Lower lobe of right lung (tissue), 2 donors: ENCODE results near the gene ZC3H11A. TPM values are rescaled to one million over a fixed set of nuclear protein-coding genes. Genes with fewer than 3 reads are reported as not detected.

Experiments
- ATAC-seq, 2 donors: fragments of 200-7000 bp; cut with Tn5 transposase; one replicate each; pipeline ENCODE4 v1.9.1; 2020 to 2022; ENCODE audit warnings: mild to moderate bottlenecking in 2 of 2, moderate library complexity in 2 of 2
- DNase-seq: peaks from one replicate; pipeline ENCODE4 v3.0.0-alpha.2; 2020
- H3K27ac ChIP-seq: fragments of 200-600 bp; one replicate; pipeline ENCODE4 v1.8.0; 2022
- H3K27me3 ChIP-seq: fragments of 200-600 bp; one replicate; pipeline ENCODE4 v1.8.0; 2022; ENCODE audit warnings: low read depth
- H3K36me3 ChIP-seq: fragments of 200-600 bp; one replicate; pipeline ENCODE4 v1.8.0; 2022; ENCODE audit warnings: mild to moderate bottlenecking
- H3K4me1 ChIP-seq: fragments of 200-600 bp; one replicate; pipeline ENCODE4 v1.8.0; 2022
- H3K4me3 ChIP-seq: fragments of 200-600 bp; one replicate; pipeline ENCODE4 v1.8.0; 2022; ENCODE audit warnings: mild to moderate bottlenecking
- H3K9me3 ChIP-seq: fragments of 200-600 bp; one replicate; pipeline ENCODE4 v1.8.0; 2022
- intact Hi-C: fragments of 100-400 bp; cut with DNase I; formaldehyde crosslinking; loops from one replicate; pipeline ENCODE4 v1.11.0; 2022
- total RNA-seq: library from RNA; stranded (reverse); fragmentation: NEBNext Ultra II Directional; extraction: Animal tissue kit (Norgen Biotek cat#: 25700); gene quantifications from one replicate; pipeline ENCODE4 v1.2.1, GENCODE V29; 2021
- TF ChIP-seq, protein P1 (sequence below): fragments of 200-600 bp; IDR thresholded peaks from one replicate; pipeline ENCODE4 v1.8.0; 2022; ENCODE audit warnings: antibody characterized with exemption, mild to moderate bottlenecking
- donor health status: DM: no; HTN: yes; CAD: no; lungs with severe emphysema.

Gene ZC3H11A
- total RNA-seq, 1 donor from 2014 or later: 74.0 TPM

DNA sequence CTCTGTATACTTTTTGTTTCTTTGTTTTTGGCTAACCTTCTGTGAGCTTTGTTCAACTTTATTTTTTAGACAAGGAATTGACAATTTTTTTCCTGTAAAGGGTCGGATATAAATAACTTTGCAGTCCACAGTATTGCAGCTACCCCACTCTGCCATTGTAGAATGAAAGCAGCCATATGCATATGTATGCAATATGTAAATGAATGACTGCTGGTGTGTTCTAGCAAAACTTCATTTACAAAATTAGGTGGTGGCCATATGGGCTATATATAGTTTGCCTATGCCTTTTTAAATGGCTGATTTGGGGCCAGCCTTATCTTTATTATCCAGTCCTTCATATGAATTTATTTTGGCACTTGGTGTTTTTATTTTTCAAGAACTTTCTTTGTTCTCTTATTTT is 48.0 kb downstream of the ZC3H11A start:
- no peak for ATAC-seq
- Histone ChIP-seq H3K4me3 (no peak overlapping the region), H3K36me3 (peaks cover 87% of the 10 kb centered on the region), H3K27me3 (no peaks in the 10 kb centered on the region), H3K9me3 (no peaks in the 10 kb centered on the region), H3K27ac (no peak overlapping the region), H3K4me1 (no peaks in the 10 kb centered on the region)
- TF ChIP-seq, protein P1, sequence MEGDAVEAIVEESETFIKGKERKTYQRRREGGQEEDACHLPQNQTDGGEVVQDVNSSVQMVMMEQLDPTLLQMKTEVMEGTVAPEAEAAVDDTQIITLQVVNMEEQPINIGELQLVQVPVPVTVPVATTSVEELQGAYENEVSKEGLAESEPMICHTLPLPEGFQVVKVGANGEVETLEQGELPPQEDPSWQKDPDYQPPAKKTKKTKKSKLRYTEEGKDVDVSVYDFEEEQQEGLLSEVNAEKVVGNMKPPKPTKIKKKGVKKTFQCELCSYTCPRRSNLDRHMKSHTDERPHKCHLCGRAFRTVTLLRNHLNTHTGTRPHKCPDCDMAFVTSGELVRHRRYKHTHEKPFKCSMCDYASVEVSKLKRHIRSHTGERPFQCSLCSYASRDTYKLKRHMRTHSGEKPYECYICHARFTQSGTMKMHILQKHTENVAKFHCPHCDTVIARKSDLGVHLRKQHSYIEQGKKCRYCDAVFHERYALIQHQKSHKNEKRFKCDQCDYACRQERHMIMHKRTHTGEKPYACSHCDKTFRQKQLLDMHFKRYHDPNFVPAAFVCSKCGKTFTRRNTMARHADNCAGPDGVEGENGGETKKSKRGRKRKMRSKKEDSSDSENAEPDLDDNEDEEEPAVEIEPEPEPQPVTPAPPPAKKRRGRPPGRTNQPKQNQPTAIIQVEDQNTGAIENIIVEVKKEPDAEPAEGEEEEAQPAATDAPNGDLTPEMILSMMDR: no peak
- intact Hi-C loops: no loop called here
- DNase-seq: no peak

Other genes with a start within 250 kb of the ZC3H11A start
- gene ATP2B4, start 168.8 kb upstream of the ZC3H11A start, total RNA-seq: 92.3 TPM
- gene LAX1, start 30.4 kb upstream of the ZC3H11A start, total RNA-seq: 3.0 TPM
- gene ZBED6, start within 50 bp of the ZC3H11A start, total RNA-seq: 33.4 TPM
- gene SNRPE, start 66.0 kb downstream of the ZC3H11A start, total RNA-seq: 51.8 TPM